Right lobe of liver (tissue), 4 donors: ENCODE results near the gene OR2A42.
"Not testable (repeated sequence)": the region's sequence is repeated elsewhere in the genome, so short reads cannot be mapped to it uniquely, and the experiment has no call there.

Experiments used
- POLR2A ChIP-seq: fragments of 450-650 bp; IDR thresholded peaks from one replicate; pipeline ENCODE4 v1.6.1; 2017; ENCODE audit warnings: antibody characterized with exemption, mild to moderate bottlenecking
- TF ChIP-seq, protein P1 (sequence below), 4 donors: fragments of 200-600 bp in 3 of 4; fragments of 450-650 bp in 1 of 4; IDR thresholded peaks; one replicate each; pipeline versions ENCODE4 v1.5.1 to v1.8.0; 2016 to 2022; ENCODE audit warnings: antibody characterized with exemption in 4 of 4, mild to moderate bottlenecking in 2 of 4
- donor health status: DM: no; HTN: no; CAD: no.
- donor health status: DM: no; HTN: no; CAD: no.
- donor health status: DM: no; HTN: yes; CAD: no.

DNA sequence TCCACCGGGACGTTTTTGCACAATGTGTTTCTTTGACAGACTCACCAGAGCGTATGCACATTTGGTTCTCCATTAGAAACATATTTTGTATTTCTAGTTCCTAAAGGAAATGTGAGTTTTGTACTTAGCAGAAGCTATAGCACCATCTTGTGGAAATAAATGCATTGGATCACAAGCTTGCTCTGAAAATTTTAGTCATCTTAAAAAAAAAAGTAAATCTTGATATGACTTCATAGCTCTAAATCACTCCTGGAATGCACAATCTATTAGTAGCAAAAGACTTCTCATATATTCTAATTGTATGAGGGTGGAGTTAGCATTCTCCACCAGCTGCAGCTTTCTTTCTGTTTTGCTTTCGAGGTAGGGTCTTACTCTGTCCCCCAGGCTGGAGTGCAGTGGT lies 20.3 kb downstream of the OR2A42 start:
- TF ChIP-seq, protein P1, sequence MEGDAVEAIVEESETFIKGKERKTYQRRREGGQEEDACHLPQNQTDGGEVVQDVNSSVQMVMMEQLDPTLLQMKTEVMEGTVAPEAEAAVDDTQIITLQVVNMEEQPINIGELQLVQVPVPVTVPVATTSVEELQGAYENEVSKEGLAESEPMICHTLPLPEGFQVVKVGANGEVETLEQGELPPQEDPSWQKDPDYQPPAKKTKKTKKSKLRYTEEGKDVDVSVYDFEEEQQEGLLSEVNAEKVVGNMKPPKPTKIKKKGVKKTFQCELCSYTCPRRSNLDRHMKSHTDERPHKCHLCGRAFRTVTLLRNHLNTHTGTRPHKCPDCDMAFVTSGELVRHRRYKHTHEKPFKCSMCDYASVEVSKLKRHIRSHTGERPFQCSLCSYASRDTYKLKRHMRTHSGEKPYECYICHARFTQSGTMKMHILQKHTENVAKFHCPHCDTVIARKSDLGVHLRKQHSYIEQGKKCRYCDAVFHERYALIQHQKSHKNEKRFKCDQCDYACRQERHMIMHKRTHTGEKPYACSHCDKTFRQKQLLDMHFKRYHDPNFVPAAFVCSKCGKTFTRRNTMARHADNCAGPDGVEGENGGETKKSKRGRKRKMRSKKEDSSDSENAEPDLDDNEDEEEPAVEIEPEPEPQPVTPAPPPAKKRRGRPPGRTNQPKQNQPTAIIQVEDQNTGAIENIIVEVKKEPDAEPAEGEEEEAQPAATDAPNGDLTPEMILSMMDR (IDR thresholded peaks at IDR 0.05) = not testable (repeated sequence)
- TF ChIP-seq POLR2A = not testable (repeated sequence)
